Occipital lobe (tissue), 2 donors: ENCODE results near the gene PDE4B. TPM values are rescaled to one million over a fixed set of nuclear protein-coding genes. Genes with fewer than 3 reads are reported as not detected.

Source experiments
- DNase-seq: peaks from one replicate; lab custom pipeline; 2025; lab: John Stamatoyannopoulos, UW
- total RNA-seq: library from RNA; depleted of rRNA; stranded (reverse); fragments of >200 nt; gene quantifications from one replicate; pipeline ENCODE4 v1.2.3, GENCODE V29; 2014

The PDE4B gene
- total RNA-seq, 1 donor from 2014 or later: 77.8 TPM

DNA sequence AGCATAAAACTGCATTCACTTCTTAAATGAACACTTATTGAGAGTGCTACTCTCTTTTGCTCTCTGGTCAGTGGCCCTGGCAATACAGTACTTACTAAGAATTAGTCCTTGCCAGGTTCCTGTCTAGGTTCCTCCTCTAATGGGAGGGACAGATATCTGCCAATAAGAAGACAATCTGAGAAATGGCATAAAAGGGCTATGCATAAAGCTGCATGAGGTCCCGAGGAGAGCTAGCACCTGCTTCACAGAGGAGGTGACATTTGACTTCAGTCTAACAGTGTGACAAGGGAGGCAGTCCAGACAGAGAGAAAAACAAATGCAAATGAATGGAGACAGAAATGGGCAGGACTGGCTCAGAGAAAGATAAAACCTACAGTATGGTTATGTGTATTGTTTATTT lies 384.1 kb downstream of the PDE4B start:
- no peak for DNase-seq

DNA sequence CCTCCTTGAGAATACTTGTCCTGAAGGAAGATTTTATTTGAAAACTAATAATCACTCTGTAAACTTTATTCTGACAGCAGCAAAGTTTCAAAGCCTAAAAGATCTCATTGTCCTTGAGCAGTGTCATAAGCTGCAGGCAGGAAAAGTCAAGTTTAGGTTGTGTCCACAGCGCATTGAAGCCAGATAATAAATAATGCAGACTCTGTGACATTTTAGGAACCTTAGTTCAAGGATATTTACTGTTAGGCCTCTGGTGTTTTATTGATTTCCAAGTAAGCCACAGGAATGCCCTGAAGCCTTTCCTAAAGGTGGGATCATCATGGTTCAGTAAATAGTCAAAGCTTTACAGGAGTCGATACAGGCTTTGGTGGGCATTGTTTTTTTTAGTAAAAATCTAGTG lies 384.8 kb downstream of the PDE4B start:
- DNase-seq: no peak

DNA sequence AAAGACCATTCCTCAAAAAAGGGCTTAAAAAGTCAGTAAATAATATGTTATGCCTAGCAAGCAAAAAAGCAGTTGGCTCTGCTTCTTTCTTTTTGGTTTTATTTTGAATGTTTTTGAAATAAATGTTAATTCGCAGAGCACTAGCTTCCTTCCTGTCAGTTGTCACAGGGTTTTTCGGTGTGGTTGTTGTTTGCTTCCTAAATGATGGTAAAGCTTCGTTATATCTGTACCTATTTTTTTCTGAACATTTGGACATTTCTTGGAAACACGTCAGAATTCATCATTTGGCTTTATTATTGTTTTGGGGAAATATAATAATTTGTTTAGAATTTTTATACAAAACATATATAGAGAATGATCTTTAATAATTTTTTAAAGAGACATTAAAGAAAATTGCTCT lies 389.3 kb downstream of the PDE4B start:
- no peak for DNase-seq

GRCh38 chr1:66182551-66183178 lies 390.0 kb downstream of the PDE4B start:
- DNase-seq: no peak

DNA sequence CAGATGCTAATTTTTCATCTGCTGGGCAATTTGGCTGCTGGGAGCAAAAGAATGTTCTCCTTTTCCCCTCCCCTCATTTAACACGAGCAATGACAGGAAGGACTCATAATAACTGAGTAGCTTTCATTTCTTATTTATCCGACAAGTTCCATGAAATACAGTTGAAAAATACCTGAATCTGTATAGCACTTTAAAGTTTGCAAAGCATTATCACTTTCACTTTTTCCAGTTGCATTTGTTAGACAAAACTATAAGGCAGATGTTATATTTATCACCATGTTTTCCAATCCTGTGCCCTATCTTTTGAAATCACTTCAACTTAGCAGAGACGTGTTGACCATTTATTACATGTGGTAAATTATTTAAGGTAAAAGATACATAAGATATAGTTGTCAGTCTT lies 390.7 kb downstream of the PDE4B start:
- no peak for DNase-seq

- no peak for DNase-seq
Observed at GRCh38 chr1:66197120-66197519, 404.4 kb downstream of the PDE4B start.

DNA sequence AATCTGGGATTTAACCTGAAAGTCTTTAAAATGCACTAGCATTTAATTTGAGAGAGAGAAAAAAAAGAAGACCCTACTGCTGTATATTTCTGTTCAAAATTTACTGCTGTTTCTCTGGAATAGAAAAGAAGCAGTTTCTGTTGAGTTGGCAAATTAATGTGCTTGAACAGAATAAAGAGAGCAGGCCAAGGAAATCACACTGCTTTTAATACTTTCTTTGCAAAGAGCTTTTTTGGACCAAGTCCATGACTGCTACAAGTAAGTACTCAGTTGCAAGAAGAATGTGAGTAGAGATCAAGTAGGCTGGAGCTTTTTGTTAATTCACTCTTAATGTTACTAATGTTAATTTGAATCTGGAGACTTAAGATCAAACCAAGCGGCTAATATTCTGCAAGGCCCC lies 405.1 kb downstream of the PDE4B start:
- no peak for DNase-seq

- DNase-seq: no peak
Observed at GRCh38 chr1:66206563-66207144, 414.0 kb downstream of the PDE4B start.

DNA sequence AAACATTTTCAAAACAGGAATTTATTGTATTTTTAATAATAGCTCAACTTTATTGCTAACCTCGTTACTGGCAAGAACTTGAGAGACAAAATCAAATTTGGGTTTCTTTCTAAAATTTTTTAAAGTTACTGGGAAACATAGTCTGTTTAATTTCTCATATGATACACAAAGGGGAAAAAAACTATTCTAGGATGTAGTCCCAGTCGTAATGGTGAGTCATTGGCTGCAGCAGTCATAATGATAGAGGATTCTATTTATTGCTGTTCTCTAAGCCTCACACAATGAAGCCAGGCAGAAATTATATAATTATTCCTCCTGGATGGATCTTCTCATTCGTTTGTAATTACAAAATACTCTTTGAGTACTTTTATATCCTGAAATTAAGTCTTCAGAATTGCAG lies 414.8 kb downstream of the PDE4B start:
- no peak for DNase-seq

DNA sequence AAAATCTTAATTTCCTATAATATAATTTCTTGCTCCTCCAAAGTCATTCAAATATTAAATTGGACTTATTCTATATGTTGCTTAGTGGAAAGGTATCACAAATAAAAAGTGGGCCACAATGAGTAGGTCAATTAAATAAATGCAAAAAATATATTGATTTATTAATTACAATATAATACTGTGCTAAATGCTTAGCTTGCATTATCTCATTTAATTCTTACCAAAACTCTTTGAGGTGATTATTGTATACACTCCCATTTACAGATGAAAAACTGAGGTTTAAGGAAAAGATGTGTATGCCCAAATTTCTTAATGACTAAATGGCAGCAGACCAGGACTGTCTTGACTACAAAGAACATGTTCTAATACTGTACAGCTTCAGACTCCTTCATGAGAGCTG lies 415.9 kb downstream of the PDE4B start:
- DNase-seq: no peak

- DNase-seq: no peak
Observed at GRCh38 chr1:66210635-66211244, 418.0 kb downstream of the PDE4B start.

- no peak for DNase-seq
Observed at GRCh38 chr1:66211521-66211920, 418.8 kb downstream of the PDE4B start.

DNA sequence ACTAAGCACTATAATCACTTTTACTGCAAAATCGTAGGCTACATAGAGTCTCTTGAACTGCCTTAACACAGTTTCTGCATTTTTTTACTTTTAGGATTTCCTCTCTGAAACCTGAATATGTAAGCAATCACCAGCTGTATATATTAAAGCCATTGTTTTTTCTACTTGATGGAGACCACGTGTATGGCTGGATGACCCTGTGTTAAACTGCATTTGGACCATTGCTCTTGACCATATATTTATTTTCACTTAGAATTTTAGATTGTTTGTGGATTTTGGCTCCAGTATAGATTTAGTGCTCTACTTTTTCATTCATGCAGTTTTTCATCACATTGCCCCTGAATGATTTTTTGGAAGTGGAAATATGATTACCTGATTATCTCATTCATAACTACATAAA lies 420.8 kb downstream of the PDE4B start:
- DNase-seq: no peak

- no peak for DNase-seq
Observed at GRCh38 chr1:66214901-66215300, 422.2 kb downstream of the PDE4B start.

- no peak for DNase-seq
Observed at GRCh38 chr1:66217021-66217420, 424.3 kb downstream of the PDE4B start.

- DNase-seq: no peak
Observed at GRCh38 chr1:66217561-66217960, 424.9 kb downstream of the PDE4B start.

- no peak for DNase-seq
Observed at GRCh38 chr1:66220477-66220876, 427.8 kb downstream of the PDE4B start.

GRCh38 chr1:66223681-66224080 lies 431.0 kb downstream of the PDE4B start:
- no peak for DNase-seq

DNA sequence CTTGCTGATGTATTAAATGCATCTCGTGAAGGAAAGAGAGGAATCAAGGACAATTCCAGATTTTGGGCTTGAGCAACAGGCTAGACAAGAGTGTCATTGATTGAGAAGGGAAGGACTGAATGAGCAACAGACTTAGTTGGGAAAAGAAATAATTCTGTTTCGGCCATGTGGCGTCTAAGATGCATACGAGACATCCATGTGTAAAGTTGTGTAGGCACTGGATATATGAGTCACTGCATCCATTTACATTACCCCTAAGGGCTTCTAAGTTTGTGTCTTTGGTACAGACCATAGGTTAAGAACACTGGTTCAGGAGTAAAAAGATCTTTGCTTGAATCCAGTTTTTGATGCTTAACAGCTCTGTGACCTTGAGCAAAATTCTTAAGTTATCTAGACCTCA lies 434.3 kb downstream of the PDE4B start:
- no peak for DNase-seq

DNA sequence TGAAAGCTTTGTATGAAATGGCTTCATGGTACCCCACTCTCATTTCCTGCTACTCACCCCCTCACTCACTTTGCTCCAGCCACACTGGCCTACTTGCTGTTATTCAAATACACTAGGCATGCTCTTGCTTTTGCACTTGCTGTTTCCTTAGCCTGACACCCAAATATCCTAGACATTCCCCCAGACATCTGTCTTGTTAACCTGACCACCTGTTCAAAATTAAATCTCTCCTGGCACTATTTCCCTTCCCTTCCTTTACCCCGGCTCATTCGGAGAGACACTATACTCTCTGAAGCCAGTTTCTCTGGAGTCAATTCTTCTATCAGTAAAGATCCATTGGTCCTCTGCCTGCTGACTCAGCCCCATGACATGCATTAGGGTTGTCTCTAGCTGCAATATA lies 435.3 kb downstream of the PDE4B start:
- no peak for DNase-seq

DNA sequence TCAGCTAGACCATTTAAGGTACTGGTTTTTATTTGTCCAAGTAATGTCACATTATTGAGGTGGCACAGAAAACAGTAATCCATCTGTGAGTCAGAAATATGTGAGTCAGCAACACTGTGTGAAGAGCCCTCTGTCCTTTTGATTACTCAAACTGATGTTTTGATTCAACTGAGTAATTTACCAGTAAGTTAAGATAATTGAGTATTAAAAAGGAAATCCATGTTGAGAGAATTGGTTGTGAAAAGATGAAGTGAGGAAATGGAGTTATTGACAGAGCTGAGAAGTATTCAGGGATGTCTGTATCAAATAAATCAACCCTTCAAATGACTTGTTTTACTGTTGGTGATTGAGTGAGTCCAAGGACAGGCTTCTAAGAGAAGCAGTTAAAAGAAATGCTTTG lies 438.5 kb downstream of the PDE4B start:
- DNase-seq: no peak

- no peak for DNase-seq
Observed at GRCh38 chr1:66231681-66232463, 439.2 kb downstream of the PDE4B start.

- no peak for DNase-seq
Observed at GRCh38 chr1:66237042-66237441, 444.3 kb downstream of the PDE4B start.
